HUDEP-2 (cell line): Measurements from ENCODE around the gene SP140L.
"Not testable (repeated sequence)": the region's sequence is repeated elsewhere in the genome, so short reads cannot be mapped to it uniquely, and the experiment has no call there.

Experiments
- DNase-seq, 76 experiments: peaks; one replicate each; lab custom pipeline; 2025; ENCODE audit not compliant: unreplicated experiment in 76 of 76; lab: John Stamatoyannopoulos, UW

Gene SP140L

GRCh38 chr2:230326453-230327417 is at the start of gene SP140L:
SP140L (plus strand) TSS chr2:230327193; CDS start chr2:230327270, 77 bp downstream.
- DNase-seq = peak in 23 of 76 experiments; percentile 4 to 64 (median 26)

DNA sequence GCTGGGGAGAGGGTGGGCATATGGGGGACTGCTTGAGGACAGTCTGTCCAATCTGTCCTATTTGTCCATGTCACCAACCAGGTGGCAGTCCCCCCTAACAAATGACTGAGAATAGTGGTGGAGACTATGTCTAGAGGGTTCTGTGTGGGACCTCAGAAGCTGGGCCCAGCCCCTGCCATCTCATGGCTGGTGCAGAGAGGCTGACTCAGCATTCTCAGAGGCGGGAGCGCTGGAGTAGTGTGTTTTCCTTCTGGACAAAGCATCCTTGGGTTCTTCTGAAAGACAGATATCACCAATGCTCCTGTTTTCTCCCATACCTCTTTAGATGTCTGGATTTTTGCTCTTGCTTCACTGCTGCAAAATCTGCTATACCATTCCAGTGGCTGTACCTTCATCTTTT is 44.1 kb upstream of the SP140L start:
- DNase-seq = no peak

- DNase-seq = no peak
Measured at GRCh38 chr2:230286048-230286447, 40.9 kb upstream of the SP140L start.

GRCh38 chr2:230289311-230289710 is 37.7 kb upstream of the SP140L start:
- peak in 8 of 76 experiments; percentile 2 to 36 (median 7) for DNase-seq

DNA sequence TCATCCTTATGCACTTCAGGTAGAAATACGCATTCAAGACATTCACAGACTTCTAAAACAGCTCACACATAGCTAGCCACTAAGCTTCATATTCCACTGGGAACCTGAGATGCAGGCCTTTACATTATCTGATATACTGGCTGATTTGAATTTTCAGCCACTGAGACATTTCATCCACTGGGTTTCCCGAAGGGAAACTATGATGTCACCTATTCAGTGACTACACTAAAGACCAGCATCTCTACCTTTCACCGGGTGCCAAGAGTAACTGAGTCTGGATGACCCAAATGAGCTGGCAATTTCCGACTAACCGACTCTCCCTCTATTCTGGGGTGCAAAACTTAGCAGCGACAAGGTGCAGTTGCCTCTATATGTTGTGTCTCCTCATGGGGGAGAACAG is 31.8 kb upstream of the SP140L start:
- no peak for DNase-seq

DNA sequence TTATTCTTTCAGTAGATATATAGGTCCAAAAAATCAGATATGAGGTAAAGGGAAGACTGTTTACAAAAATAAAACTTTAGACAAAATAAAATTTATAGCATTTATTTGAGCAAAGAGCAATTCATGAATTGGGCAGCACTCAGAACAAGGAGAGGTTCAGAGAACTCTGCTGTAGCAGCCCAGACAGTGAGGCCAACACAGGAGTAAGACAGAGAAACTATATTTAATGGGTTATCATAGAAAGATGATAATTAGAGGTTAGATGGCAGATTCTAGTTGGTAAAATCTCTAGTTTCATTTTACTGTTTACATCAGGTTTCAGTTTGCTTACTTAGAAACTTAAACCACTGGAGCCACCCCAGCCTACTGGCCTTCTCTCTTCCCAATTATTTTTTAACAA is 30.1 kb upstream of the SP140L start:
- no peak for DNase-seq

DNA sequence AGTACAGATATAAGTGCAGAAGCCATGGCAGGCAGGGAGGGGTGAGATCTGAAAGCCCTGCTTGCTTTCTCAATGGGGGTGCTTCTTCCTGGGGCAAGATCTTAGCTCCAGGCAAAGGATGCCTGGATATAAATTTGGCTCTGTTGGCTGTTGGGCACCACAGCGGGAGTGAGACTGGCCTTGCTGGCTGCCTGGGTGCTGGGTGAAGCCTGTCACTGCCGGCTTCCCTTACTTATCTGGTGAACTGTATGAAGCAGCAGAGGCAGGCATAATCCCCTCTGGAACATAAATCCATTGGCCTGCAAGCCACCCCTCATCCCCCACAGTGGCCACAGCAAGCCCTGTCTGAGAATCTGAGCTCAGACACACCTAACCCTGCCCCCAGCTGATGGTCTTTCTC is 27.4 kb upstream of the SP140L start:
- DNase-seq = no peak

- DNase-seq = no peak
Measured at GRCh38 chr2:230305416-230306275, 21.3 kb upstream of the SP140L start.

GRCh38 chr2:230306474-230306873 is 20.5 kb upstream of the SP140L start:
- DNase-seq = no peak

GRCh38 chr2:230307485-230307884 is 19.5 kb upstream of the SP140L start:
- DNase-seq = no peak

DNA sequence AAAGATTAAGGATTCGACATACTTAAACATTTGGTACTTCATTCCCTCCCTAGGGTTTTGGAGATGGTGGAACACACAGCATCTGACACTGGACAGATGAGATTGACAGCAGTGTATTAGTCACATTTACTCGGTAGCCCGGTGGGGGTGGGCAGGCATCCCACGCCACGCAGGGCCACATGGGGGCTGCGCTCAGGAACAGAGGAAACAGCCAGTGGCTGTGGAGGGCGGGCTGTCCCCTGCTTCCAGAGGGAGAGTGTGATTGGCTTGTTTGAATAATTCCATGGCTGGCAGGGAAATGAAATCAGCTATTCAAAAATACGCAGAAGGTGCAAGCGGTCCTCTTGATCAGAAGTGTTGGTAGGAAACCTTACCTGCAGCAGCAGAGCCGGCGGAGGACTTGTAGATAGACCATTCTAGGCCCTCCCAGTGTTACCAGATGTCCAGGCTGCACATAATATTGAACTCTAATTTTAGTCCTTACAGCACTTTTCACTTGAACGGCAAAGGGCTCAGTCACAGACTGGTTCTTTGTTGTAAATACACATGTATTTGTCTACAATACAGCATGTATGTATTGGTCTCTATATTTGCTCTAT is 18.5 kb upstream of the SP140L start:
- DNase-seq = no peak

GRCh38 chr2:230310792-230311191 is 16.2 kb upstream of the SP140L start:
- not testable (repeated sequence) for DNase-seq

DNA sequence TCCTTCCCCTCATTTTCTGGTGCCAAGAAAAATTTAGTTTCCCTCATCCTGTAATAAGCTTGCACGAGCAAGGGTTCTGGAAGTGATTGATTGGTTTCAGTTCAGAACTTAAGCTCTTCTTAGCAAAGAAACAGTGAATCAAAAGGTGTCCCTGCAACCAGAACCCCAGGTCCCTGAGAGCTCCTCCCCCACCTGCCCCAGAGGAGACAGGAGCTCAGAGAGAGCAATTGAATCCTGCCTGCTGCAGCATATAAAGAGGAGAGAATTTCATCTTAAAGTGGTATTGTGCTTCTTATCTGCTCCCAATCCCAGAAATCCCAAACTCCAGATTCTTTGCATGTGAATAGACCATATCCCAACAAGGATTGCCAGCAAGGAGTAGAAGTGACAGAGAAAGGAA is 15.4 kb upstream of the SP140L start:
- DNase-seq = not testable (repeated sequence)

- DNase-seq = no peak
Measured at GRCh38 chr2:230312638-230313037, 14.4 kb upstream of the SP140L start.

GRCh38 chr2:230317366-230317765 is 9.6 kb upstream of the SP140L start:
- DNase-seq = no peak

- DNase-seq = no peak
Measured at GRCh38 chr2:230318190-230319121, 8.5 kb upstream of the SP140L start.

- no peak for DNase-seq
Measured at GRCh38 chr2:230319211-230319862, 7.7 kb upstream of the SP140L start.

DNA sequence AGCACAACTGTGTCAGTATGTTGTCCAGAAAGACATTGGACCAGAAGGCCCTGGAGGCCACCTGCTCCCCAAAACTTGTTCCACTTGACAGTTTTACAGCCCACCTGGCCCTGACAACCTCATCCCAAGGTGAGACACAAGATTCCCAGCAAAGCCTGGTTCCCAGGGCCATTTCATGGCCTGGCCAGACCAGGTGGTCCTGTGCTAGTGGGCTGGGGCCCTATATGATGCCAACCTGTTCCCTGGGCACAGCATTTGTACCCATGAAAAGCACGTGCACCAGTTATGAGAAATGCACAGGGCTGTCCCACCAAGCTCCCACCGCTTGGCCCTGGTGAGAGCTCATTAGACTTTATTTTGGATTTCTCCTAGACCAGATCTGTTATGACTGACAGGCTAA is 6.0 kb upstream of the SP140L start:
- DNase-seq = no peak

- DNase-seq = no peak
Measured at GRCh38 chr2:230322561-230323384, 4.2 kb upstream of the SP140L start.
